ENCODE data around the gene ZNF592. TPM values are rescaled to one million over a fixed set of nuclear protein-coding genes. Genes with fewer than 3 reads are reported as not detected.

The ZNF592 gene
- total RNA-seq, 1 donor from 2014 or later, result 19.0 TPM

DNA sequence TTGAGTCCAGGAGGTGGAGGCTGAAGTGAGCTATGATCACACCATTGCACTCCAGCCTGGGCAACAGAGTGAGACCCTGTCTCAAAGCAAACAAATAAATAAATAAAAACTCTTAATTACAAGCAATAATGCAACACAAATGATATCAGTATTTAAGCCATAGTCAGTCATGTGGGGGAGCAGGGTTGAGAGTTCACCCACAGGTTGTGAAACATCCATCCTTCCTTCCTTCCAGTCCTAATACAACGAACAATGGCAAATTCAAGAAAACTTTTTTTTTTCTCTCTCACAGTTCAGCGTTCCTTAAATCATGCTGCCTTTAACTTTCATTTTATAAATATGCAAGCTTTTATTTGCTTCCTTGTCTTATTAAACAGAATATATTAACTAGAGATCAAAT lies 24.1 kb downstream of the ZNF592 start:
- no peaks in the 10 kb centered on the region for H3K9me3 ChIP-seq (replicated peaks)
- H3K27me3 ChIP-seq (ENCODE audit: low read depth), result no peaks in the 10 kb centered on the region
- peaks cover 46% of the 10 kb centered on the region for H3K4me1 ChIP-seq
- no peak for DNase-seq
- intact Hi-C loops (cut with micrococcal nuclease), result no loop called here
- H3K4me3 ChIP-seq, result no peak overlapping the region
- no peak for TF ChIP-seq CTCF (IDR thresholded peaks at IDR 0.05; ENCODE audit: borderline replicate concordance)
- peaks cover 30% of the 10 kb centered on the region for H3K36me3 ChIP-seq
- no peak overlapping the region for H3K27ac ChIP-seq (replicated peaks)

- DNase-seq, result no peak
- no peaks in the 10 kb centered on the region for H3K27me3 ChIP-seq (ENCODE audit: low read depth)
- TF ChIP-seq CTCF (IDR thresholded peaks at IDR 0.05; ENCODE audit: borderline replicate concordance), result no peak
- intact Hi-C loops (cut with micrococcal nuclease), result no loop called here
- no peak overlapping the region for H3K27ac ChIP-seq (replicated peaks)
- no peaks in the 10 kb centered on the region for H3K9me3 ChIP-seq (replicated peaks)
- no peak overlapping the region for H3K4me3 ChIP-seq
- H3K4me1 ChIP-seq, result peaks cover 51% of the 10 kb centered on the region
- H3K36me3 ChIP-seq, result peaks cover 21% of the 10 kb centered on the region
Measured at GRCh38 chr15:84773716-84774115, 25.3 kb downstream of the ZNF592 start.

- no peak overlapping the region for H3K4me3 ChIP-seq
- no peak for DNase-seq
- H3K27me3 ChIP-seq (ENCODE audit: low read depth), result no peaks in the 10 kb centered on the region
- no peak overlapping the region for H3K27ac ChIP-seq (replicated peaks)
- no peaks in the 10 kb centered on the region for H3K9me3 ChIP-seq (replicated peaks)
- peaks cover 46% of the 10 kb centered on the region for H3K4me1 ChIP-seq
- TF ChIP-seq CTCF (IDR thresholded peaks at IDR 0.05; ENCODE audit: borderline replicate concordance), result no peak
- intact Hi-C loops (cut with micrococcal nuclease), result no loop called here
- H3K36me3 ChIP-seq, result peaks cover 14% of the 10 kb centered on the region
Measured at GRCh38 chr15:84775867-84776449, 27.6 kb downstream of the ZNF592 start.

GRCh38 chr15:84778194-84778593 lies 29.8 kb downstream of the ZNF592 start:
- TF ChIP-seq CTCF (IDR thresholded peaks at IDR 0.05; ENCODE audit: borderline replicate concordance), result no peak
- no peak for DNase-seq
- H3K4me3 ChIP-seq, result no peak overlapping the region
- H3K27ac ChIP-seq (replicated peaks), result no peak overlapping the region
- no peaks in the 10 kb centered on the region for H3K9me3 ChIP-seq (replicated peaks)
- no peaks in the 10 kb centered on the region for H3K27me3 ChIP-seq (ENCODE audit: low read depth)
- intact Hi-C loops (cut with micrococcal nuclease), result no loop called here
- H3K4me1 ChIP-seq, result peaks cover 43% of the 10 kb centered on the region
- H3K36me3 ChIP-seq, result peaks cover 23% of the 10 kb centered on the region

DNA sequence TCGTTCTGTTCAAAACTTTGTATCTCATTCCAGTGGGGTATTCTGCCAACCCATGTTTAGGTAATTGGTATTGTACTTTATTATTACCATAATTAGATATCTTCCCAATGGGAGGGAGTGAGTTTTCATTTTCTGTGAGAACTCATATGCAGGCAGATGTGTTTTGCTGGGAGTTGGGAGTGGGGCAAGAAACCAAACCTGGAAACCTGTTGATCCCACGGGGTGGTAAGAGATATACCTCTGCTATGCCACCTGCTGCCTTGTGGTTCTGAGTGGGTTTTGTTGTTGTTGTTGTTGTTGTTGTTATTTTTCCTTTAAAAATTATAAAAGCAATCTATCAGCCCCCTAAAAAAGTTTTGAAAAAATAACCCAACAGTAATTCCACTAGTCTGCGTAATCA lies 32.1 kb downstream of the ZNF592 start:
- Histone ChIP-seq H3K27me3 (ENCODE audit: low read depth) (no peaks in the 10 kb centered on the region), H3K9me3 (replicated peaks) (no peaks in the 10 kb centered on the region), H3K4me3 (no peak overlapping the region), H3K36me3 (peaks cover 36% of the 10 kb centered on the region), H3K27ac (replicated peaks) (no peak overlapping the region), H3K4me1 (peaks cover 54% of the 10 kb centered on the region)
- no peak for DNase-seq
- no peak for TF ChIP-seq CTCF (IDR thresholded peaks at IDR 0.05; ENCODE audit: borderline replicate concordance)
- intact Hi-C loops (cut with micrococcal nuclease), result no loop called here

All from left ventricle myocardium inferior (tissue), 1 donor.